MCF 10A (cell line): Measurements from ENCODE around the gene GPATCH11. TPM values are rescaled to one million over a fixed set of nuclear protein-coding genes. Genes with fewer than 3 reads are reported as not detected.
A peak's percentile ranks its signal among the peaks of the same experiment; 100 is the strongest.

ENCODE experiments used
- BruUV-seq: library from RNA; stranded (reverse); fragments of 400-500 nt; replicated peaks from 2 replicates; lab custom pipeline; 2021; lab: Mats Ljungman, UMichigan
- CTCF ChIA-PET: fragments of 300-600 bp; sonication (Branson Sonifier 250); formaldehyde crosslinking; extraction: SDS; loops from one replicate; lab custom pipeline; 2021; ENCODE audit warnings: antibody characterized with exemption, inconsistent platforms; lab: Yijun Ruan, JAX
- POLR2A ChIA-PET: fragments of 300-600, 350-650 bp; sonication (Branson Sonifier 250); formaldehyde crosslinking; extraction: SDS; loops from one replicate; lab custom pipeline; 2020; ENCODE audit warnings: antibody characterized with exemption, inconsistent platforms; lab: Yijun Ruan, JAX
- DNase-seq: peaks from one replicate; pipeline ENCODE4 v3.0.0-alpha.2; 2018; ENCODE audit not compliant: unreplicated experiment
- H3K27ac Mint-ChIP-seq: one replicate; pipeline ENCODE4 v1.8.0; 2022; ENCODE audit warnings: mild to moderate bottlenecking, low read depth, mixed read lengths; ENCODE audit not compliant: unreplicated experiment
- H3K27me3 Mint-ChIP-seq: one replicate; pipeline ENCODE4 v1.8.0; 2022; ENCODE audit warnings: mixed read lengths; ENCODE audit not compliant: insufficient read depth, unreplicated experiment
- H3K36me3 Mint-ChIP-seq: one replicate; pipeline ENCODE4 v1.8.0; 2022; ENCODE audit warnings: mild to moderate bottlenecking, moderate library complexity, mixed read lengths; ENCODE audit not compliant: insufficient read depth, unreplicated experiment
- H3K4me1 Mint-ChIP-seq: one replicate; pipeline ENCODE4 v1.8.0; 2022; ENCODE audit warnings: mixed read lengths; ENCODE audit not compliant: insufficient read depth, unreplicated experiment
- H3K4me3 Mint-ChIP-seq: one replicate; pipeline ENCODE4 v1.8.0; 2022; ENCODE audit warnings: mild to moderate bottlenecking, moderate library complexity, mixed read lengths; ENCODE audit not compliant: unreplicated experiment
- H3K9me3 Mint-ChIP-seq: one replicate; pipeline ENCODE4 v1.8.0; 2022; ENCODE audit warnings: mixed read lengths; ENCODE audit not compliant: unreplicated experiment
- CTCF ChIP-seq: fragments of 200-600 bp; IDR thresholded peaks from one replicate; pipeline ENCODE4 v1.8.0; 2022; ENCODE audit warnings: antibody characterized with exemption, mild to moderate bottlenecking; ENCODE audit not compliant: unreplicated experiment
- intact Hi-C: fragments of 100-400 bp; cut with micrococcal nuclease; formaldehyde crosslinking; loops from 2 replicates; pipeline ENCODE4 v1.14.1; 2022
- total RNA-seq: library from RNA; stranded (reverse); gene quantifications from 2 replicates; pipeline ENCODE4 v1.2.3, GENCODE V29; 2022

The GPATCH11 gene
- total RNA-seq, 1 experiment from 2014 or later: 5.5 TPM

- peaks cover 5% of the 10 kb centered on the region for H3K4me1 Mint-ChIP-seq
- H3K4me3 Mint-ChIP-seq: no peak overlapping the region
- peaks cover 81% of the 10 kb centered on the region for H3K36me3 Mint-ChIP-seq
- POLR2A ChIA-PET: interaction anchor here (0.5 to 1.7 kb wide), 4 partner anchors 9 to 100 kb away, joined by 3 to 4 read pairs (median 4); no protein-coding TSS in a partner anchor
- DNase-seq: peak; percentile 21
- intact Hi-C loops: no loop called here
- CTCF ChIA-PET: interaction anchor here (0.6 to 1.1 kb wide), 2 partner anchors 33 to 242 kb away, joined by 3 to 4 read pairs; no protein-coding TSS in a partner anchor
- no peaks in the 10 kb centered on the region for H3K9me3 Mint-ChIP-seq
- H3K27ac Mint-ChIP-seq: no peak overlapping the region
- BruUV-seq: no TSS peak
- no peaks in the 10 kb centered on the region for H3K27me3 Mint-ChIP-seq
- TF ChIP-seq CTCF: no peak
Measured at GRCh38 chr2:37052600-37053332, 31.6 kb upstream of the GPATCH11 start.

DNA sequence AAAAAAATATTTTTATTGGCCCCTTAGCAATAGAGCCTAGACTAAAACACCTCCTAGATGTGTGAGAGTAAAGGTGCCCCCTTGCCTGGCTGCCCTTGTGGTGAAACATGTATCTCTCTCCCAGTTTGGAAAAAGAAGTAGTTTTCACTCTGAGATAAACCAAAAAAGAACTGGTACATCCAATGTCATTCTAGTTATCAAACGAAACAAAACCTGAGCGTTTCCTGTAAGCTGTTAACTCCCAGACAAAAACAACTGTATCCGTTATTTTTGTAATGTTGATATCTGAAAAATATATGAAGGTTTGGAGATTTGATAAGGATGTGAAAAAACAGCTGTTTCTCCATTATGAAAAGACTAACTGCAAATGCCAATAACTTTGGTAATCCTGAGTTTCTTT is 24.5 kb upstream of the GPATCH11 start:
- no peaks in the 10 kb centered on the region for H3K4me1 Mint-ChIP-seq

GRCh38 chr2:37060446-37060845 is 23.9 kb upstream of the GPATCH11 start:
- TF ChIP-seq CTCF: no peak
- no TSS peak for BruUV-seq
- Mint-ChIP-seq H3K36me3 (peaks cover 87% of the 10 kb centered on the region), H3K27me3 (no peaks in the 10 kb centered on the region), H3K4me1 (no peaks in the 10 kb centered on the region), H3K4me3 (no peak overlapping the region), H3K27ac (no peak overlapping the region), H3K9me3 (no peaks in the 10 kb centered on the region)
- intact Hi-C loops: no loop called here
- POLR2A ChIA-PET: no interaction called here
- CTCF ChIA-PET: no interaction called here
- DNase-seq: no peak

More for the DNA sequence above, 24.5 kb upstream of the GPATCH11 start:
- H3K9me3 Mint-ChIP-seq: no peaks in the 10 kb centered on the region
- H3K27ac Mint-ChIP-seq: no peak overlapping the region
- TF ChIP-seq CTCF: no peak
- intact Hi-C loops: no loop called here
- H3K27me3 Mint-ChIP-seq: no peaks in the 10 kb centered on the region
- no TSS peak for BruUV-seq
- POLR2A ChIA-PET: no interaction called here
- peaks cover 87% of the 10 kb centered on the region for H3K36me3 Mint-ChIP-seq
- no peak overlapping the region for H3K4me3 Mint-ChIP-seq
- no peak for DNase-seq
- CTCF ChIA-PET: interaction anchor here (0.5 kb wide), 1 partner anchor 61 kb away, joined by 3 read pairs; no protein-coding TSS in a partner anchor

GRCh38 chr2:37061013-37061711 is 23.2 kb upstream of the GPATCH11 start:
- intact Hi-C loops: no loop called here
- no TSS peak for BruUV-seq
- Mint-ChIP-seq H3K36me3 (peaks cover 87% of the 10 kb centered on the region), H3K9me3 (no peaks in the 10 kb centered on the region), H3K4me1 (no peaks in the 10 kb centered on the region), H3K4me3 (no peak overlapping the region), H3K27me3 (no peaks in the 10 kb centered on the region), H3K27ac (no peak overlapping the region)
- ChIA-PET CTCF (no interaction called here), POLR2A (interaction anchor here (0.7 kb wide), 1 partner anchor 170 kb away, joined by 4 read pairs; the partner anchor contains the start of genes CEBPZ and NDUFAF7)
- no peak for DNase-seq
- no peak for TF ChIP-seq CTCF
